Kidney (tissue), 14 donors: ENCODE data around the gene UBE2G2. TPM values are rescaled to one million over a fixed set of nuclear protein-coding genes. Genes with fewer than 3 reads are reported as not detected.

Experiments used
- DNase-seq, 5 donors: peaks; one replicate each; pipeline ENCODE4 v3.0.0-alpha.2; 2013 to 2020
- FAIRE-seq: peaks from 2 replicates; lab custom pipeline; 2012; peaks lifted over from hg19 to GRCh38; lab: Jason Lieb, UNC
- H3K27ac ChIP-seq, 2 donors: one replicate each; pipeline ENCODE4 v1.7.0; 2013; ENCODE audit warnings: low read depth in 2 of 2, low read length in 2 of 2, inconsistent platforms in 1 of 2
- H3K27me3 ChIP-seq: one replicate; pipeline ENCODE4 v1.7.1; 2013; ENCODE audit warnings: low read length, inconsistent platforms; ENCODE audit not compliant: control insufficient read depth, insufficient read depth
- H3K36me3 ChIP-seq, 3 donors: one replicate each; pipeline versions ENCODE4 v1.7.0 to v1.7.1; 2013; ENCODE audit warnings: low read length in 3 of 3, control low read depth in 1 of 3, inconsistent platforms in 1 of 3; ENCODE audit not compliant: insufficient read depth in 3 of 3, control insufficient read depth in 2 of 3
- H3K4me1 ChIP-seq, 3 donors: one replicate each; pipeline versions ENCODE4 v1.7.0 to v1.7.1; 2013; ENCODE audit warnings: low read length in 3 of 3, inconsistent platforms in 1 of 3, low read depth in 1 of 3; ENCODE audit not compliant: control insufficient read depth in 2 of 3, insufficient read depth in 2 of 3
- H3K4me3 ChIP-seq, 3 donors: one replicate each; pipeline versions ENCODE4 v1.7.0 to v1.8.1; 2013; ENCODE audit warnings: low read length in 3 of 3, control low read depth in 1 of 3, inconsistent platforms in 1 of 3
- H3K9ac ChIP-seq, 3 donors: one replicate each; pipeline versions ENCODE4 v1.7.0 to v1.7.1; 2013; ENCODE audit warnings: low read length in 3 of 3, control low read depth in 1 of 3, inconsistent platforms in 1 of 3
- H3K9me3 ChIP-seq, 3 donors: one replicate each; pipeline versions ENCODE4 v1.7.0 to v1.7.1; 2013; ENCODE audit warnings: low read length in 3 of 3, control low read depth in 1 of 3, inconsistent platforms in 1 of 3; ENCODE audit not compliant: control insufficient read depth in 2 of 3, insufficient read depth in 1 of 3
- intact Hi-C: fragments of 100-400 bp; cut with DNase I; formaldehyde crosslinking; loops from one replicate; pipeline ENCODE4 v1.11.1; 2022
- polyA plus RNA-seq: library from polyadenylated mRNA; stranded (reverse); fragments of 350-450 nt; fragmentation: Illumina TruSeq; extraction: RNeasy Lipid Tissue Mini Kit (QIAGEN cat#74804); gene quantifications from one replicate; pipeline ENCODE4 v1.2.3, GENCODE V29; 2014; ENCODE audit warnings: low read depth, low replicate concordance; ENCODE audit not compliant: insufficient read depth
- total RNA-seq: library from RNA; stranded (reverse); fragmentation: NEBNext Ultra II Directional; extraction: Animal tissue kit (Norgen Biotek cat#: 25700); gene quantifications from one replicate; pipeline ENCODE4 v1.2.1, GENCODE V29; 2021
- TF ChIP-seq, protein P1 (sequence below): IDR thresholded peaks from 3 replicates; pipeline ENCODE4 v1.5.1; 2012; ENCODE audit warnings: mild to moderate bottlenecking, moderate library complexity, borderline replicate concordance; ENCODE audit not compliant: insufficient read depth; ENCODE audit errors: extremely low read depth
- donor health status: control.
- donor health status: control.
- donor health status: control.
- donor health status: control.
- donor health status: control.
- donor health status: DM: yes; HTN: yes; CAD: no.
- donor health status: Normal renal cell carcinoma (clear cell type).

UBE2G2 gene
- total and polyA plus RNA-seq, 2 donors from 2014 or later = 39.4 to 86.0 TPM

DNA sequence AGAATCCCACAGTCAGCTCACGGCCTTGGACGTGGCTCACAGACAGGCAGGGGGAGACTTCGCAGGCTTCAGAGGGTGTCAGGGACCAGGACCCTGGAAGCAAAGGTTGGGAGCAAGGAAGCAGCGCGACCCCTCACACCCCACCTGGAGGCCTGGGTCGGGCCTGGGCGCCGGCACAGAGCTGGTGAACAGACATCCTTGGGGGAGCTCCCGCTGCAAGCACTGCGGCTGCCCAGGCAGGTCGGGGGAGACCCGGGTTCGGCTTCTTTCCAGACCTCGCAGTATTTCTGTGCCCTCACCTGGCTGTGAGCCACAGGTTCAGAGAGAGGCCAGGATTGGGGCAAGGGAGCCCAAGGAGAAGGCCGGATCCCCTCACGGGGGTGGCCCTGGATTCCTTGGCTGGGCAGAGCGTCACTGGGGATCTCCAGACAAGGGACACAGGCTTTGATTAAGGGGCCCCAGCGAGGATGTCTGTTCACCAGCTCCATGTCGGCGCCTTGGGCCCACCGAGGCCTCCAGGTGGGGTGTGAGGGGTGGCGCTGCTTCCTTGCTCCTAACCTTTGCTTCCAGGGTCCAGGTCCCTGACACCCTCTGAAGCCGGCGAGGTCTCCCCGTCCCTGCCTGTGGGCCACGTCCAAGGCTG, 52.4 kb downstream of the UBE2G2 start:
- Histone ChIP-seq H3K27ac (no peak overlapping the region), H3K9ac (no peak overlapping the region), H3K4me1 (peaks cover 0 to 7% (median 0%) of the 10 kb centered on the region in 3 donors), H3K27me3 (no peaks in the 10 kb centered on the region), H3K4me3 (no peak overlapping the region), H3K36me3 (no peaks in the 10 kb centered on the region), H3K9me3 (no peaks in the 10 kb centered on the region)
- intact Hi-C loops = no loop called here
- FAIRE-seq (no peak), DNase-seq (peak in 3 of 5 donors; percentile 21 to 50 (median 38))
- TF ChIP-seq, protein P1, sequence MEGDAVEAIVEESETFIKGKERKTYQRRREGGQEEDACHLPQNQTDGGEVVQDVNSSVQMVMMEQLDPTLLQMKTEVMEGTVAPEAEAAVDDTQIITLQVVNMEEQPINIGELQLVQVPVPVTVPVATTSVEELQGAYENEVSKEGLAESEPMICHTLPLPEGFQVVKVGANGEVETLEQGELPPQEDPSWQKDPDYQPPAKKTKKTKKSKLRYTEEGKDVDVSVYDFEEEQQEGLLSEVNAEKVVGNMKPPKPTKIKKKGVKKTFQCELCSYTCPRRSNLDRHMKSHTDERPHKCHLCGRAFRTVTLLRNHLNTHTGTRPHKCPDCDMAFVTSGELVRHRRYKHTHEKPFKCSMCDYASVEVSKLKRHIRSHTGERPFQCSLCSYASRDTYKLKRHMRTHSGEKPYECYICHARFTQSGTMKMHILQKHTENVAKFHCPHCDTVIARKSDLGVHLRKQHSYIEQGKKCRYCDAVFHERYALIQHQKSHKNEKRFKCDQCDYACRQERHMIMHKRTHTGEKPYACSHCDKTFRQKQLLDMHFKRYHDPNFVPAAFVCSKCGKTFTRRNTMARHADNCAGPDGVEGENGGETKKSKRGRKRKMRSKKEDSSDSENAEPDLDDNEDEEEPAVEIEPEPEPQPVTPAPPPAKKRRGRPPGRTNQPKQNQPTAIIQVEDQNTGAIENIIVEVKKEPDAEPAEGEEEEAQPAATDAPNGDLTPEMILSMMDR = no peak

DNA sequence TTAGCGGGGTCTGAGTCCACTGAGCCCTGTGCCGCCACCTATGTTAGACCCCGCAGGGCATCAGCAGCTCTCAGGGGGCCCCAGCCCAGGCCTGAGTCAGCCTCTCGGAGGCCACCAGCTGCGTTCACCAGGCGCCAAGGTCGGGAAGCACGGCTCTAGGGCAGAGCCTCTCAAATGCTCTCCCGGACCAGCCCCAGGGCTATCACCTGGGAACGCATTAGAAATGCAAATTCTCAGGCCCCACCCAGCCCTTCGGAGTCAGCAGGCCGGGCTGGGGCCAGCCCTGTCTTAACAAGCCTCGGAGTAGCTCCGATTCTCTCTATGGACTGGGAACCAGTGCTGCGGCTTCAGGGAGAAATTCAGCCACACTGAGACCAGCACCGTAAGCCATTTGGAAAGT, 53.0 kb downstream of the UBE2G2 start:
- no peaks in the 10 kb centered on the region for H3K9me3 ChIP-seq
- no peak overlapping the region for H3K9ac ChIP-seq
- H3K27me3 ChIP-seq = no peaks in the 10 kb centered on the region
- TF ChIP-seq, protein P1 = no peak
- H3K4me3 ChIP-seq = no peak overlapping the region
- no peak overlapping the region for H3K27ac ChIP-seq
- no peaks in the 10 kb centered on the region for H3K36me3 ChIP-seq
- DNase-seq = peak in 2 of 5 donors; percentile 40 to 51
- intact Hi-C loops = no loop called here
- peaks cover 0 to 7% (median 0%) of the 10 kb centered on the region in 3 donors for H3K4me1 ChIP-seq
- no peak for FAIRE-seq

DNA sequence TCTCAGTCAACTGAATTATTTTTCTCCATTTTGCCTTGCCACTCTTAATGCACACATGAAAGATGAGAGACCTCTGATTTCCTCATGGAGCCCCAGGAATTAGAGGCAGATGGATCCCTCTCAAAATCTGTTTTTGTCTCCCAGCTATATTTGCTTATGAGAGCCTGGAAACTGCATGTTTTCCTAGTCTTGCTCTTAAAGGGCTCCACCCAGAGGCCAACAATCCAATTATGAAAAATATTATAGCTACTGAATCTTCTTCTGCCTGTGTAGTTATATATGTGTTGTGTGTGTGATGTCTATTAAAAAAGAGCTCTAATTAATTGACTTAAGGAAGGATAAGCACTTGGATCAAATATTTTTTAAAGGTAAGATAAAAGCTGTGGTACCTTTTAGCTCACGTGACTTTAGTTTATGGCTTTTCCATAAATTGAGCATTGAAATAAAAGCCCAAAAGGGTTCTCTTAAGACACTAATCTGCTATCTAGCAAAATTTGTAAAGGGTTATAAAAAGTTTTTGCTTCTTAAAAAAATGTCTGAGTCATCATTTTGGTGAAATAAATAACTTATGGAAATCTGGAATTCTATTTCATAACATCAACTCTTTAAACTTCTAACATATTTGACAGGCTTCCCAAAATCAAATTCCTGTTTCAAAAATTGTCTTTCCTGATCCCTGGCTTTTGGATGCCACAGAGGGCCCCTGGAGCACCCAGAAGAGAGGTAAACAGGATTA, 59.0 kb downstream of the UBE2G2 start:
- Histone ChIP-seq H3K4me3 (no peak overlapping the region), H3K9ac (no peak overlapping the region), H3K27ac (no peak overlapping the region), H3K36me3 (no peaks in the 10 kb centered on the region), H3K27me3 (no peaks in the 10 kb centered on the region), H3K4me1 (no peaks in the 10 kb centered on the region), H3K9me3 (peaks cover 0 to 25% (median 7%) of the 10 kb centered on the region in 3 donors)
- FAIRE-seq (no peak), DNase-seq (no peak)
- intact Hi-C loops = no loop called here
- TF ChIP-seq, protein P1 = no peak
